A673 (cell line): Measurements from ENCODE around the gene PARN. TPM values are rescaled to one million over a fixed set of nuclear protein-coding genes. Genes with fewer than 3 reads are reported as not detected.

Source experiments
- BruUV-seq: library from RNA; stranded (reverse); fragments of 400-500 nt; replicated peaks from 2 replicates; lab custom pipeline; 2021; lab: Mats Ljungman, UMichigan
- CTCF ChIA-PET: fragments of 300-600 bp; sonication (Branson Sonifier 250); formaldehyde crosslinking; loops from one replicate; lab custom pipeline; 2022; ENCODE audit warnings: antibody characterized with exemption; lab: Charles Lee
- POLR2A ChIA-PET: fragments of 300-600 bp; sonication (Branson Sonifier 250); formaldehyde crosslinking; loops from one replicate; lab custom pipeline; 2022; ENCODE audit warnings: antibody characterized with exemption; ENCODE audit not compliant: low non-redundant PET; lab: Charles Lee
- DNase-seq: peaks from one replicate; pipeline ENCODE4 v3.0.0-alpha.2; 2015; ENCODE audit warnings: low spot score
- H3K27ac ChIP-seq: fragments of 200-600 bp; sonication (generic); 2 replicates; pipeline ENCODE4 v1.5.1; 2016; ENCODE audit warnings: mixed run types, low read depth, mild to moderate bottlenecking, mixed read lengths, antibody characterized with exemption, low read length; ENCODE audit not compliant: poor library complexity, severe bottlenecking
- H3K27me3 ChIP-seq: fragments of 200-600 bp; sonication (generic); replicated peaks from 2 replicates; pipeline ENCODE4 v1.6.1; 2017; ENCODE audit warnings: mixed run types, low read depth, mild to moderate bottlenecking, mixed read lengths, antibody characterized with exemption, low read length; ENCODE audit not compliant: insufficient read depth, poor library complexity
- H3K36me3 ChIP-seq: fragments of 200-600 bp; sonication (generic); 2 replicates; pipeline ENCODE4 v1.6.1; 2016; ENCODE audit warnings: mixed run types, mild to moderate bottlenecking, mixed read lengths, antibody characterized with exemption, low read length; ENCODE audit not compliant: insufficient read depth, poor library complexity, severe bottlenecking
- H3K4me1 ChIP-seq: fragments of 200-600 bp; sonication (generic); 2 replicates; pipeline ENCODE4 v1.6.1; 2017; ENCODE audit warnings: mixed run types, mild to moderate bottlenecking, mixed read lengths, antibody characterized with exemption, low read length; ENCODE audit not compliant: insufficient read depth, poor library complexity, severe bottlenecking
- H3K4me3 ChIP-seq: fragments of 200-600 bp; sonication (generic); 2 replicates; pipeline ENCODE4 v1.5.1; 2016; ENCODE audit warnings: low read depth, mixed run types, mild to moderate bottlenecking, mixed read lengths, low read length; ENCODE audit not compliant: poor library complexity, severe bottlenecking
- H3K9me3 ChIP-seq: fragments of 200-600 bp; sonication (generic); 2 replicates; pipeline ENCODE4 v1.6.1; 2016; ENCODE audit warnings: mixed run types, low read depth, mild to moderate bottlenecking, mixed read lengths, antibody characterized with exemption, low read length; ENCODE audit not compliant: poor library complexity, severe bottlenecking
- CTCF ChIP-seq: fragments of 300-800, 200-600 bp; sonication (generic); conservative IDR thresholded peaks from 2 replicates; pipeline ENCODE4 v1.5.1; 2017; ENCODE audit warnings: low read depth, mild to moderate bottlenecking, antibody characterized with exemption, low read length, moderate library complexity, mixed read lengths
- EZH2 ChIP-seq: fragments of 200-600 bp; sonication (generic); IDR thresholded peaks from 2 replicates; pipeline ENCODE4 v1.6.1; 2017; ENCODE audit warnings: borderline replicate concordance, low read depth, mild to moderate bottlenecking, mixed read lengths, antibody characterized with exemption, low read length; ENCODE audit not compliant: poor library complexity, severe bottlenecking
- intact Hi-C: fragments of 100-400 bp; cut with micrococcal nuclease; formaldehyde crosslinking; loops from one replicate; pipeline ENCODE4 v1.10.0; 2022; ENCODE audit not compliant: unreplicated experiment
- total RNA-seq: library from RNA; stranded (reverse); gene quantifications from 2 replicates; pipeline ENCODE4 v1.2.3, GENCODE V29; 2021

PARN gene
- total RNA-seq, 1 experiment from 2014 or later, result 37.5 TPM

DNA sequence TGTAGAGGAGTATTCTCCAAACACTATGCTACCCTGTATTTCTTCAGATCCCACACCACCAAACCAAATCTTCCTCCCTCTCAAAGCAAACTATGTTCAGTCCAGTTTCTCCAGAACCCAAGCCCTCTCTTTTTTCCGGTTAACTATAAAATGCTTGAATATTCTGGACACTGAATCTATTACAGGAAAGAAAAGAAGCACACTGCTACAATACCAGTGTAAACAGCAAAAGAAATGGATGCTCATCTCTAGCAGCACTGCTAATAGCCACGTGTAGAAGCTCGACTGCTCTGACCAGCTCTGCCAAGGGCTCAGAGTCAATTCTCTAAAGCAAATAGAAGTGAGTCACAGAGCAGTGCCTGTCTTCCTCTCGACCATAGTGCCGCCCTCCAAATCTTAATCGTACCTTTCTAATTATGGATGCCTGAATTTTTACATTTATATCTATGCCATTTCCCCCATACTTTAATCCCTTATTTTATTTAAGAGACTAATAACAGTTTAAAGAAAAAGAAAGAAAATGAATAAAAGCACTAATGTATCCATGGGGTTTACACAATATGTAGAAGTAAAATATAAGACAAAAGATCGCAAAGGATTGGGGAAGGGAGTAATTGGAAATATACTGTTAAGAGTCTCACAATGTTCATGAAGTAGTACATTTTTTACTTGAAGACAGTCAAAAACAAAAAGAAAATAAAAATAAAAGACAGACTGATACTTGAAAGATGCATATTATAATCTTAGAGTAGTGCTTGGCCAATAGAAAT, 154.5 kb downstream of the PARN start:
- ChIA-PET CTCF (no interaction called here), POLR2A (no interaction called here)
- Histone ChIP-seq H3K4me1 (no peaks in the 10 kb centered on the region), H3K27ac (no peak overlapping the region), H3K9me3 (peaks cover 4% of the 10 kb centered on the region), H3K27me3 (no peaks in the 10 kb centered on the region), H3K4me3 (no peak overlapping the region), H3K36me3 (peaks cover 3% of the 10 kb centered on the region)
- DNase-seq, result no peak
- no TSS peak for BruUV-seq
- intact Hi-C loops, result no loop called here
- no peak for TF ChIP-seq EZH2

GRCh38 chr16:14473488-14473887, 156.6 kb downstream of the PARN start:
- intact Hi-C loops, result no loop called here
- no peak for DNase-seq
- Histone ChIP-seq H3K27ac (no peak overlapping the region), H3K4me1 (no peaks in the 10 kb centered on the region), H3K4me3 (no peak overlapping the region), H3K9me3 (peaks cover 3% of the 10 kb centered on the region), H3K36me3 (no peaks in the 10 kb centered on the region), H3K27me3 (no peaks in the 10 kb centered on the region)
- ChIA-PET CTCF (interaction anchor here (0.6 kb wide), 1 partner anchor 163 kb away, joined by 4 read pairs; no protein-coding TSS in a partner anchor), POLR2A (no interaction called here)
- TF ChIP-seq CTCF (no peak), EZH2 (no peak)
- no TSS peak for BruUV-seq

- CTCF ChIA-PET, result no interaction called here
- no peak overlapping the region for H3K4me3 ChIP-seq
- intact Hi-C loops, result no loop called here
- DNase-seq, result no peak
- H3K4me1 ChIP-seq, result no peaks in the 10 kb centered on the region
- H3K27me3 ChIP-seq, result no peaks in the 10 kb centered on the region
- no peaks in the 10 kb centered on the region for H3K9me3 ChIP-seq
- no TSS peak for BruUV-seq
- POLR2A ChIA-PET, result no interaction called here
- H3K36me3 ChIP-seq, result no peaks in the 10 kb centered on the region
- TF ChIP-seq CTCF (no peak), EZH2 (no peak)
- no peak overlapping the region for H3K27ac ChIP-seq
Measured at GRCh38 chr16:14472357-14472756, 157.7 kb downstream of the PARN start.
